Astrocyte of the hippocampus (primary cell): ENCODE results near the gene HTR5A.
A peak's percentile ranks its signal among the peaks of the same experiment; 100 is the strongest.
"Not testable (repeated sequence)": the region's sequence is repeated elsewhere in the genome, so short reads cannot be mapped to it uniquely, and the experiment has no call there.

Experiments used
- DNase-seq: peaks from one replicate; pipeline ENCODE4 v3.0.0; 2011; ENCODE audit warnings: low read depth, low spot score

HTR5A gene

DNA sequence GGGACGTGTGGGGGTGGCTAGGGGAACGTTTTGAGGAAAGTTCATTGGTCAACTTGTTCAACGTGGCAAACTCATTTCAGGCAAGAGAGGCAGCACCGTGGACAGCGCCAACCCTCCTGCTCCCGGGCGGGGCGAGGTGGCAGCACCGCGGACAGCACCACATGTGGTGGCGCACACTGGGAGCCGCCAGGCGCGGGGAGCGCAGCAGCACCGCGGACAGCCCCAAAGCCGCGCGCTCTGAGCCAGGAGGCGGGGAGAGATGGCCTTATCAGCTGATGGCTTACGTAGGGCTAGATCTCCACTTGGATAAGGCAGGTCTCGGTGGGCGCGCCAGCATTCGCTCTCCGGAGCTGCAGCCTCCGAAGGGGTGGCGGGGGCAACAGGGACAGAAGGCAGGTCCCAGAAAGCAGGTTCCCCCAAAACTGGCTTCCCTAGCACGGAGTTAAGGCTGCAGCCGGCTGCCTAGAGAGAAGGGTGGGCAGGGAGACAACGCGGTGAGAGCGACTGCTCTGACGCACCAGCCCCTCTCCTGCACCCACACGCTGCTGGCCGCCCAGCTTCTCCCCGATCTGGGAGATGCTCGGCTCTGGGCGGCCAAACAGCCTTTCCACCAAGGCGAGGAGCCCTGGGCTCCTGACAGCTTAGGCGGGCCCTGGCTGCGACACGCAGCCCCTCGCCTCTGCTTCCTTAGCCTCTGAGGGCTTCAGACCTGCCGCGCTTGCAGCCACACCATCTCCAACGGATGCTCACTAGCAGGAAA is at the start of gene HTR5A:
Gene HTR5A, plus strand, starts transcription at position 333 of the 760 bp plus-strand sequence. CDS start 576 bp downstream, outside the sequence.
- DNase-seq = peak; percentile 97

DNA sequence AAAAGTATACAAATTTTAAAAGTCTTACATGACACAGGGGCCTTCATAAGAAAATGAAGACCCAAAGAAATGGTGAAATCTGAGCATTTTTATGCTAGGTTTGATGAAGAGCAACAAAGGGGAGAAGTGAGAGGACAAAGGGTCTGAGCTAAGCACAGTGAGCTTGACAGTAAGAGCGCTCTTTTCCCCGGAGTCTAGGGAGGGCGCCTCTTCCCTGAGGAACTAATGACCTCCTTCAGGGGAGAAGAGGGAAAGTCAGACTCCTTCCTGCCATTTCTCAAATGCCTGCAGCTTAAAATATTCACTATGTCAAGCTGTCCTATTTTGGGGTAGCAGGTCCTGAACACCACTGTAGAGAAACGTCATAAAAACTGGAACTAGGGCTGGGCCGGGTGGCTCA is 49.1 kb upstream of the HTR5A start:
- no peak for DNase-seq

DNA sequence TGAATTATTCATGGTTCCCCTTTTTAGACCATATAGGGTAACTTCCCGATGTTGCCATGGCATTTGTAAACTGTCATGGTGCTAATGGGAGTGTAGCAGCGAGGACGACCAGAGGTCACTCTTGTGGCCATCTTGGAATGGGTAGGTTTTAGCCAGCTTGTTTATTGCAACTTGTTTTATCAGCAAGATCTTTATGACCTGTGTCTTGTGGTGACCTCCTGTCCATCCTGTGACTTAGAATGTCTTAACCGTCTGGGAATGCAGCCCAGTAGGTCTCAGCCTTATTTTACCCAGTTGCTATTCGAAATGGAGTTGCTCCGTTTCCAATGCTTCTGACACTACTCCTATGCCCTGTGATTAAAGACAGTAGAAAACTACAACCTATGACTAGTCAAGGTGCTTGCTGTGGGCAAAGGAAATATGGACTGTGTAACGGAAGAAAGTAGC is 48.4 kb upstream of the HTR5A start:
- no peak for DNase-seq

DNA sequence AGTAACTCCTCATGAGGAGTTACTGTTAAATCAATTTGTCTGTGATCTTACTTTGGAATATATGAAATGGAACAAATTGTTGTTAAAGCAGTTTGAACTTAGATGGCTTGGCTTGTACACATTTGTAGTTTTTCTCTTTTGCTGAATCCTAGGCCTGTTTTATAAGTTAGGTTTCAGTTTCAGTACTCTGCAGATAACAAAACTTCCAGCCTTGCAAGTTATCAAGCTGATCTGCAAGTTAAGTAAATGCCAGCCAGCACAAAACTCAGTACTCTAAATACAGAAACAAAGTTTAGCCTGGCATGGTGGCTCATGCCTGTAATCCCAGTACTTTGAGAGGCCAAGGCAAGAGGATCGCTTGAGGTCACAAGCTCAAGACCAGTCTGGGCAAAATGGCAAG is 42.2 kb upstream of the HTR5A start:
- no peak for DNase-seq

DNA sequence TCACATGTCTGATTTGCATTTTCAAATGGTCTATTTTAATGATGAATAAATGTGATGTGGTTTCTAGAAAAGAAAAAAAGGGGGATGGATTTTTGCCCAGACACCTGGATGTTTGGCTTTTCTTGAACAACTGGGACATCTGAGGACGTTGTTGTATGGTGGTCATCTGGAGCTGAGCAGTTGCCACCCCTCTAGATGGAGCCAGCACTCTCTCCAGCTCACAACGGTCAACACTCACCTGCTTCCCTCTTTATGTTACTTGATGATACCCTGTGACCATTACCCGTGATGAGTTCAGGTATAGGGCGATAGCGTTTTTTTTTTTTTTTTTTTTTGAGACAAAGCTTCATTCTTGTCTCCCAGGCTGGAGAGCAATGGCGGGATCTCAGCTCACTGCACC is 37.1 kb upstream of the HTR5A start:
- no peak for DNase-seq

DNA sequence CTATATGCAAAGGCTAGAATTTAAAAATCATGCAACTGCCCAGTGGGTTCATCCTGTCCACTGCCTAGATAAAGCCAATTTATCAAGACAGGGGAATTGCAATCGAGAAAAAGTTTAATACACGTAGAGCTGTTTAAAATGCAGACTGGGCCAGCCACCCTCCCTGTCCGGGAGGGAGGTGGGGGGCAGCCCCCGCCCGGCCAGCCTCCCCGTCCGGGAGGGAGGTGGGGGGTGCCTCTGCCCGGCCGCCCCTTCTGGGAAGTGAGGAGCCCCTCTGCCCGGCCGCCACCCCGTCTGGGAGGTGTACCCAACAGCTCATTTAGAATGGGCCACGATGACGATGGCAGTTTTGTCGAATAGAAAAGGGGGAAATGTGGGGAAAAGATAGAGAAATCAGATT is 35.6 kb upstream of the HTR5A start:
- DNase-seq = not testable (repeated sequence)

DNA sequence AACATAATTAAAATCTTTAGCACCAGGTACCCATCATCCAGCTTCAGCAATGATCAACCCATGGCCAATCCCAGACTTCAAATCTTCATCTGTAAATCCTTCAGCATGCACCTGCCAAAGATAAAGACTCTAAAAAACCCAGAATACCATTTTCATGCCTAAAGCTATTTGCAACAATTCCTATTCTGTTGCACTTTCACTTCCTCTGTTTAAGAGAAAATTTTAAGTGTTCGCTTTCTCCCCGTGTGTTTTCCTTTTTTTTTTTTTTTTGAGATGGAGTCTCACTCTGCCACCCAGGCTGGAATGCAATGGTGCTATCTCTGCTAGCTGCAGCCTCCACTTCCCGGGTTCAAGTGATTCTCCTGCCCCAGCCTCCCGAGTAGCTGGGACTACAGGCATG is 31.8 kb upstream of the HTR5A start:
- DNase-seq = no peak

DNA sequence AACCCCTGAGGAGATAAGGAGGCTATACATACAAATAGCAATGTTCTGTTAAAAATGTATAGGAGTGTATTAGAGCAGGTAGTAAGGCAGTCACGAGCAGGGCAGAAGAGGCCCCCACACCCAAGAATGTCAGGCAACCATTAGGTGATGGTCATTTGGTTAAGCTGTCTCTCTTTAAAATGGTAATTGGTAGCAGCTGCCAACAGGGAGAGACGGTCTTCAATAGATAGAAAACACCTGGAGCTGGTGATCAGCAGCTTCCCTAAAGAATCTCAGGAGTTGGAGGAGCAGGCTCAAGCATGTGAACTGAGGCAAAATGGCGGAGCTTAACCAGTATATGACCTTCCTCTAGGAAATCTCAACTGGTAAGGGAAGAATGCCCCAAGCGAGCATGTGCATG is 26.4 kb upstream of the HTR5A start:
- DNase-seq = no peak

DNA sequence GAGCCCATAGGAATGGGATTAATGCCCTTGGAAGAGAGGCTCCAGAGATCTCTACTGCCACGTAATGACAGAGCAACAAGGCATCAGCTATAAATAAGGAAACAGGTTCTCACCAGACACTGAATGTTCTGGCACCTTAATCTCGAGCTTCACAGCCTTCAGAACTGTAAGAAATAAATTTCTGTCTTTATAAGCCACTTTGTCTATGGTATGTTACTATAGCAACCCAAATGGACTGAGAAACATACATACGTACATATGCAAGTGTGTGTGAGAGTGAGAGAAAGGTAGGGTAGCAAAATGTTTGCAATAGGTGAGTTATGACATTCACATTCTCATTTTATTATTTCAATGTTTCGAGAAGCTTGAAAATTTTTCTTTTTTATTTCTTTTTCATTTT is 22.1 kb upstream of the HTR5A start:
- DNase-seq = no peak

DNA sequence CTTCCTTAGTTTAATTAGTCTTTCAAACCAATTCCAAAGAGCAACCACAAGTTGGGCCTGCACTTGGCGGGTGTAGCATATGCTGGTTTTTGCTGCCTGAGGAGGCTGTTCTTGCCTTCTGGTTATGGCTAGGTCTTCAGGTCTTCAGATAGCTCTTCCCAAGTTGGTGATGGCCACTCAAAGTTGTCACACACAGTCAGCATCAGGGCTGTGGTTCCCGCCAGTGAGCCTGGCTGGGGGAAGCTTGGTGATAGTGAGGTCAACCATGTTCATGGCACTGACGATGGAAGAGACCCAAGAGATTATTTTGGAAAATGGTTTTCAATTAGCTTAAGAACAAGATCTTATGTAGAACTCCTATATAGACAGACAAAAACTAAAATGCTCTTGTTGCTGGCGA is 18.8 kb upstream of the HTR5A start:
- DNase-seq = no peak

DNA sequence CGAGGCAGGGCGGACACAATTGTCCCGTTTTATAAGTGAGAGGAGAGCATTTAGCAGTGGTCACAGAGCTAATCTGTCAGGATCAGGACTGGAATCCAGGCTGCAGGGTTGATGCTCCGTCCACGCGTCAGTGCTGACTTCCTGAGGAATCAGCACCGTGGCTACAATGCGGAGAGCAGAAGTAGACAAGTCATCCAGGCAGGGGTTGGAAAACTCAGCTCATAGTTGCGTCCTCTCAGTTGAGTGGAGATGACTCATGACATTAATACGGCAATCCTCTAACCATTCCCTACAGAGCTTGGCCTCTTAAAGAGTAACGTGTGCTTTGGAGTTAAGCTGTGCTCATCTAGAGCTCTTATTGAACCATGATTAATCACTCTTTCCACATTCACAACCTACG is 17.1 kb upstream of the HTR5A start:
- DNase-seq = peak; percentile 11

DNA sequence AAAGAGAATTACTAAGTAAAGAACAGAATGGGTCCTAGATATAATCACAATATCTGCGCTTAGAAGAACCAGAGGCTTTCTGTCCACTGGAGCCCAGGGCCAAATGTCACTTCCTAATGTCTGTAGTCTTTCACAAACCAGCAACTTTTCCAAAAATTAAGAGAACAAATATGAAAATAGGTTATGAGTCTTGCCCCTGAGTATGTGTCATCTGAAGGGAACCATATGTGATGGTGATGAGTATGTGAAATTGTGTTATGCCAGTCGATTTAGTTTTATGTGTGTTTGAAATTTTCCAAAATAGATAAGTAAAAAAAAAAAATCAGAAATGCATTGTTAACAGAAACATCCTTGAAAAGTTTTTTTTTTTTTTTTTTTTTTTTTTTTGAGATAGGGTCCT is 15.4 kb upstream of the HTR5A start:
- no peak for DNase-seq

DNA sequence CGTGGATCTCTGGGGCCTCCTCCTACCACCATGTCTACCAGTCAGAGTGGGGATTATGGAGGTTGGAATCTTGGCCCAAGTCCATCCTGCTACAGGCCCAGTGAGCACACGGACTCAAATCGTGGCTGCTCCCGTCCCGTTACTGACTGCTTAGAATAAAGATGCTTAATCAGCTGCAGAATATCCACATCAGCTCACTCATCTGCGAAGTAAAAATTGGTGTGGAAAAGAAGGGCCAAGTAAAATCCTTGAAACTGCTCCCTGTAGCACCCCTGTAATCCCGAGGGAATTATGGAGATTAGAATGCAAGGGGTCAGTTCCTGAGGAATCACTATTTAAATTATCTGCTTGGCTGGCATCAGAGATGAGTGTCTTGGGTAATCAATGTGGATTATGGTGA is 13.0 kb upstream of the HTR5A start:
- DNase-seq = no peak

DNA sequence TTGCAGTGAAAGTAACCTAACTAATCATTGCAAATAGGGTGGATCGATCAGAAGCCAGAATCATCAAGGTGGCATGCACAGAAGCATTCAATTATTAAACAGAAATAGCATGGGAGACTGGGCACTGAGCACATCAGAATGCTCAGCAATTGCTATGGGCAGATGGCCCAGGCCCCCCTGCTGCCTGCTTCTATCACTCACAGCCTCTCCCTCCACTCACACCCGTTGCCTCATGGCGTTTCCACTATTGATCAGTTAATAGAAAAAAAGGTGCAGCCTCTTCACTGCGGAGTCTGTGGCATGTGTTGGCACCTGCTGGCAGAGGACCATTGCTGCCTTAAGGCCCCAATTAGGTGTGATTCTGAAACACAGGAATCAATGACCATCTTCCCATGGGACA is 11.2 kb upstream of the HTR5A start:
- no peak for DNase-seq

DNA sequence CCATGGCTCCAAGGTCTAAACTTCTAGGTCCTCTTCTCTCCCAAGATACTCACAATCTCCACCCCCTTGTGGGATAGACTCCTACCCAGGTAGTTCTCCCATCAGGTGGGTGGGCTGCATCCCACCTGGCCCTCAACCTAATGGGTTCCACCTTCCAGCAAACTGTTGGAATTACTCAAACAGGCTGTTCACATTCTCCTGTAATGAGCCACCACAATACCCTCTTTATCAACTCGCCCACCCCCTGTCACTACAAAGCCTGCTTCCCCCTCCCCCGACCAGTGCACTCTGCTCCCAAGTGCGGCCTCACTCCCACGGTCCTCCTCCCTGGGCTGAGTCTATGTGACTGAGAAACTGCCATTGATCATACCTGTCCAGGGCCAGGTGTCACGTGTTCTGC is 10.4 kb upstream of the HTR5A start:
- no peak for DNase-seq

DNA sequence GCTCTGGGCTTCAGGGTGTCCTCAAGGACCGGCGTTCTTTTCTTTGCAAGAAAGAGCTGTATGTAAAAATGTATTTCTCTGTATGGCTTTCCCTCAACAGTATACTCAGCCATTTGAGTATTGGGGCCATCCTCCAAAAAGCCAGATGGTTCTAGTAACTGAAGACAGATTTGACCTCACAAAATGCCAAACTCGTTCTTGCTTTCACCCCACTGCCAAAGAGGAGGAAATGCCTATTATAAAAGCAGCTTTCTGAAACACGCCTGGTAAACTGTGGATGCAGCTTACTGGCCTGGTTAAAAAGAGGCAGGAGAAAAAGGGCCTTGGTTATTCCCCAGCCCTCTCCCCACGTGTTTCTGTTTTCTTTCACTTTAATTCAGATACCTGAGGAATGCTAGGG is 7.7 kb upstream of the HTR5A start:
- DNase-seq = no peak

DNA sequence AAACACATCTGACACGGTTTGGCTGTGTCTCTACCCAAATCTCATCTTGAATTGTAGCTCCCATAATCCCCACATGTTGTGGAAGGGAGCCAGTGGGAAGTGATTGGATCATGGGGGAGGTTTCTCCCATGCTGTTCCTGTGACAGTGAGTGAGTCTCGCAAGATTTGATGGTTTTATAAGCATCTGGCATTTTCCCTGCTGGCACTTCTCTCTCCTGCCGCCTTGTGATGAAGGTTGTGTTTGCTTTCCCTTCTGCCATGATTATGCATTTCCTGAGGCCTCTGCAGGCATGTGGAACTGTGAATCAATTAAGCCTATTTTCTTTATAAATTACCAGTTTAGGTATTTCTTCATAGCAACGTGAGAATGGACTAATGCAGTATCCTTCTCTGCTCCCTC is 5.9 kb upstream of the HTR5A start:
- no peak for DNase-seq

DNA sequence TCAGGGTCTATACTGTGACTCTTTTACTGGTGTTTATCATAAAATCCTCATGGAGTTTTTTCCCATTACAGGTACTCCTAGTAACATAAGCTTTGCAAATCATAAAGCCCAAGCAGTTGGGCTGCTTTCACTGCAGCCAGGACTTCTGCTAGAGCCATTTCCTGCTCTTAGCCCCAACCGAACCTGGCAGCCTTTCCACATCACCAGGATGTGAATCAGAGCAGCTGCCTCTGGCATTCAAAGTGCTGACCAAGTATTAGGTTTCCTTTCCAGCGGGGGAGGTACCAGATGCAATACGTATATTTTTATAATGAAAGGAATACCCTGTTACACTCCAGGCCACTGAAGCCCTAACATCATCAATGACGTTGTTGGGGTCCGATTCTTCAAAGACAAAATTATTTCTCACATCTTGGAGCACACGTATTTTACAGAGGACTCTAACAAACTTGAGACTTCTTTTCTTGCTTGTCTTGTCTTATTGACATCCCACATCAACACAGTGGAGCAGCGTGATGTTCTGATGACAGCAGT is 3.6 kb upstream of the HTR5A start:
- DNase-seq = peak; percentile 69

DNA sequence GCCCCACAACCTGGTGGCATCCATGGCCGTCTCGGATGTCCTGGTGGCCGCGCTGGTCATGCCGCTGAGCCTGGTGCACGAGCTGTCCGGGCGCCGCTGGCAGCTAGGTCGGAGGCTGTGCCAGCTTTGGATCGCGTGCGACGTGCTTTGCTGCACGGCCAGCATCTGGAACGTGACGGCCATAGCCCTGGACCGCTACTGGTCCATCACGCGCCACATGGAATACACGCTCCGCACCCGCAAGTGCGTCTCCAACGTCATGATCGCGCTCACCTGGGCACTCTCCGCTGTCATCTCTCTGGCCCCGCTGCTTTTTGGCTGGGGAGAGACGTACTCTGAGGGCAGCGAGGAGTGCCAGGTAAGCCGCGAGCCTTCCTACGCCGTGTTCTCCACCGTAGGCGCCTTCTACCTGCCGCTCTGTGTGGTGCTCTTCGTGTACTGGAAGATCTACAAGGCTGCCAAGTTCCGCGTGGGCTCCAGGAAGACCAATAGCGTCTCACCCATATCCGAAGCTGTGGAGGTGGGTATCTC is 1.1 kb downstream of the HTR5A start:
- DNase-seq = no peak

DNA sequence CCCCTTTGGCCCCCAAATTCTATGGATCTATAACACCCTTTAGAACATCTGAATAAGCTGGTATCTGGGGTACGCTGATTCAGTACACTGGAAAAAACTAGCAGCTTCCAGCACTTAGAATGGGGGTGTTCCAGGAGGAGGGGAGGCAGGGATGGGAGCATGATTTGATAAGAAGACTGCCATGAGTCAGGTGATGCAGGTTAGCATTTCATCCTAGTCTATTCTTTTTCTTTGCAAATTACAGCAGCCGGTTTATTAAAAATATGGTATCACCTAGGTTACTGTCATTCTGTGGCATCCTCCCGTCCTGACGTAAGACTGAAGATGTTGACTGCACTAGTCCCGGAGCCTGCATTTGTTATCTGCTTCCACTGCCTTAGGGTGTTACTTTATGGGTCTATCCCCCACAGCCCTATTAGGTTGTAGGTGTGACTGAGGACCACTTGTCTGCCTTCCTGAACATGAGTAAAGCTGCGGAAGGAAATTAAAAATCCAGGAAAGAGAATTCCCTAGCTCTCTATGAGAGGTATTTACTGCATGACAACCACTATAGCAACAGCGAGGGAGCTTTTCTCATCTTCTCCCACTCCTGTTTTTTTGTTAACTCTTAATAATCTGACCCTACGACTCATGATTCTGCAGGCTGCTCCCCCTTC is 1.9 kb downstream of the HTR5A start:
- no peak for DNase-seq

DNA sequence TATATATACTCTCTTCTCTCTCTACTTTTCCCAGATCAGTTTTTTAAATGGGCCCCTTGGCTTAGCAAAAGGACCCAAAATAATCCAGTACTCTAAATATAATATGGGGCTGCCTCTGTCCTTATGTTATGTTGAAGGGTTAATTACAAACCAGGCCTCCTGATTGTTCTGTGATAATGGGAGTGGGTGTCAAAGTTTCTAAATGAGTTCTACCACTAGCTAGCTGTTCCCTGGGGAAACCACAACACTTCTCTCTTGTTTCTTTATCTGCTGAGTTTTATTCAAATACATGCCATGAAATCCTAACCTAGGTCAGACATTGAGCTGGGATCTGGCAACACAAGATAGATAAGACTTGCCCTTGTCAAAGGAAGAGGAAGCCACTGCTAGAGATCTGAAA is 3.8 kb downstream of the HTR5A start:
- no peak for DNase-seq

DNA sequence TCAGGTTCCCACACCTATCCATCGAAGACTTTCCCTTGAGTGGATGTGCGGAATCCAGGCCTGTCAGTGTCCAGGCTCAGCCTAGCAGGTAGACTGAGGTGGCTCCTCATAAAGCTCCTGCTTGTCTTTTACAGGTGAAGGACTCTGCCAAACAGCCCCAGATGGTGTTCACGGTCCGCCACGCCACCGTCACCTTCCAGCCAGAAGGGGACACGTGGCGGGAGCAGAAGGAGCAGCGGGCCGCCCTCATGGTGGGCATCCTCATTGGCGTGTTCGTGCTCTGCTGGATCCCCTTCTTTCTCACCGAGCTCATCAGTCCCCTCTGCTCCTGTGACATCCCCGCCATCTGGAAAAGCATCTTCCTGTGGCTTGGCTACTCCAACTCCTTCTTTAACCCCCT is 13.9 kb downstream of the HTR5A start:
- no peak for DNase-seq

DNA sequence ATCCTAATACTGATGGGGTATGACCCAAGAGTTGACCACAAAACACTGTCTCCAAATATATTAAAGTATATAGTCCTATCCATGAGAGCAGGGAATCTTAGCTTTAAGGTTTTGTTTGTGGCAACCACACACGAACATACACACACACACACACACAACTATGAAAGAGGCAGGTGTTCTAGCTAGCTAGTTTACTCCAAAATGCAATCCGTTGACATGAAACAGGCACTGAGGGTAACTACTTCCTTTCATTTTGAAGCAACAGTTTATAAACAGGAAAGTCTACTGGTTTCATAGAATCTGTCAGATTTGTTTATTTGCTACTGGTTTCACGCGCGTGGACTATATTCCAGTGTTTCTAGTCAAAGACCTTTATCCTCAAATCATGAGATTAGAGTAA is 14.8 kb downstream of the HTR5A start:
- no peak for DNase-seq
